GM18868 (cell line): ENCODE results near the gene OPN4.

Experiments used
- ATAC-seq: cut with Tn5 transposase; IDR thresholded peaks from one replicate; pipeline ENCODE4 v1.9.1; 2021; ENCODE audit warnings: mild to moderate bottlenecking, moderate library complexity; ENCODE audit not compliant: unreplicated experiment

The OPN4 gene

GRCh38 chr10:86677374-86677773 is 23.0 kb downstream of the OPN4 start:
- ATAC-seq: no peak

GRCh38 chr10:86678999-86679792 is 24.8 kb downstream of the OPN4 start:
- no peak for ATAC-seq

GRCh38 chr10:86681047-86681446 is 26.7 kb downstream of the OPN4 start:
- no peak for ATAC-seq

GRCh38 chr10:86681722-86682386 is 27.5 kb downstream of the OPN4 start:
- ATAC-seq: no peak

- ATAC-seq: no peak
Measured at GRCh38 chr10:86682675-86683074, 28.3 kb downstream of the OPN4 start.

- ATAC-seq: no peak
Measured at GRCh38 chr10:86684331-86685097, 30.2 kb downstream of the OPN4 start.

- ATAC-seq: no peak
Measured at GRCh38 chr10:86685416-86685815, 31.1 kb downstream of the OPN4 start.

GRCh38 chr10:86685893-86686632 is 31.7 kb downstream of the OPN4 start:
- ATAC-seq: no peak

GRCh38 chr10:86686972-86687371 is 32.6 kb downstream of the OPN4 start:
- no peak for ATAC-seq

GRCh38 chr10:86687750-86688149 is 33.4 kb downstream of the OPN4 start:
- ATAC-seq: no peak

GRCh38 chr10:86688398-86688921 is 34.1 kb downstream of the OPN4 start:
- peak; percentile 90 for ATAC-seq

- no peak for ATAC-seq
Measured at GRCh38 chr10:86689146-86689545, 34.8 kb downstream of the OPN4 start.

- no peak for ATAC-seq
Measured at GRCh38 chr10:86690231-86690630, 35.9 kb downstream of the OPN4 start.

- ATAC-seq: no peak
Measured at GRCh38 chr10:86690657-86691084, 36.3 kb downstream of the OPN4 start.

- ATAC-seq: no peak
Measured at GRCh38 chr10:86691333-86692022, 37.1 kb downstream of the OPN4 start.

- no peak for ATAC-seq
Measured at GRCh38 chr10:86692023-86692514, 37.7 kb downstream of the OPN4 start.

GRCh38 chr10:86692664-86693063 is 38.3 kb downstream of the OPN4 start:
- ATAC-seq: no peak

GRCh38 chr10:86693275-86693674 is 38.9 kb downstream of the OPN4 start:
- no peak for ATAC-seq

GRCh38 chr10:86693721-86694369 is 39.5 kb downstream of the OPN4 start:
- ATAC-seq: peak; percentile 63
